ENCODE results near the gene C3AR1. TPM values are rescaled to one million over a fixed set of nuclear protein-coding genes. Genes with fewer than 3 reads are reported as not detected.

C3AR1 gene
- total RNA-seq, 2 donors from 2014 or later: 1.5 to 3.4 TPM

DNA sequence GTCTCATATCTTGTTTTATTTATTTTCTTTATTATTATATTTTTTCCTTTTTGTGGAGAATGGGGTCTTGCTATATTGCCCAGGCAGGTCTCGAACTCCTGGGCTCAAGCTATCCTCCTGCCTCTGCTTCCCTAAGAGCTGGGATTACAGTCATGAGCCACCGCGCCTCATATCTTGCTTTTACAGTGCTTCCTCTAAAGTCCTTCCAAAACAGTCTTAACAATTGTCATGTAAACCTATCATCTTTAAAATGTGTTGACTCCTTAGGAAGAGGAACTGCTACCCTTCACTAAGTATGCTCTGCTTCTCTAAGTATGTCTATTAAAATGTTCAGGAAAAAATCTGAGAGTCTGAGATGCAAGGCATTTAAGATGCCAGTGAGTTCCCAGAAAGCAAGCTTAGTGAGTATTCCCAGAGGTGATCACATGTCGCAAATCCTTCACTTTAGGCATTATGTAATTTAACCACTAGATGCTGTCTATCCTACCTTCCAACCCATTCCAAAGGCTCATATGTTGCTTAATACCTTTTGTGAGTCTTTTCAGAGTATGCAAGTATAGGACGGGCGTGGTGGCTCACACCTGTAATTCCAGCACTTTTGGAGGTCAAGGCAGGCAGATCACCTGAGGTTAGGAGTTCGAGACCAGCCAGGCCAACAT, 53.4 kb downstream of the C3AR1 start:
- no peak overlapping the region for H3K27ac ChIP-seq
- intact Hi-C loops (cut with DNase I): no loop called here
- DNase-seq (ENCODE audit: low spot score): no peak
- TF ChIP-seq, protein P1, sequence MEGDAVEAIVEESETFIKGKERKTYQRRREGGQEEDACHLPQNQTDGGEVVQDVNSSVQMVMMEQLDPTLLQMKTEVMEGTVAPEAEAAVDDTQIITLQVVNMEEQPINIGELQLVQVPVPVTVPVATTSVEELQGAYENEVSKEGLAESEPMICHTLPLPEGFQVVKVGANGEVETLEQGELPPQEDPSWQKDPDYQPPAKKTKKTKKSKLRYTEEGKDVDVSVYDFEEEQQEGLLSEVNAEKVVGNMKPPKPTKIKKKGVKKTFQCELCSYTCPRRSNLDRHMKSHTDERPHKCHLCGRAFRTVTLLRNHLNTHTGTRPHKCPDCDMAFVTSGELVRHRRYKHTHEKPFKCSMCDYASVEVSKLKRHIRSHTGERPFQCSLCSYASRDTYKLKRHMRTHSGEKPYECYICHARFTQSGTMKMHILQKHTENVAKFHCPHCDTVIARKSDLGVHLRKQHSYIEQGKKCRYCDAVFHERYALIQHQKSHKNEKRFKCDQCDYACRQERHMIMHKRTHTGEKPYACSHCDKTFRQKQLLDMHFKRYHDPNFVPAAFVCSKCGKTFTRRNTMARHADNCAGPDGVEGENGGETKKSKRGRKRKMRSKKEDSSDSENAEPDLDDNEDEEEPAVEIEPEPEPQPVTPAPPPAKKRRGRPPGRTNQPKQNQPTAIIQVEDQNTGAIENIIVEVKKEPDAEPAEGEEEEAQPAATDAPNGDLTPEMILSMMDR (IDR thresholded peaks at IDR 0.05): no peak
- TF ChIP-seq POLR2A (IDR thresholded peaks at IDR 0.05): no peak
- TF ChIP-seq POLR2AphosphoS5 (IDR thresholded peaks at IDR 0.05): no peak
- no peaks in the 10 kb centered on the region for H3K9me3 ChIP-seq
- no peak overlapping the region for H3K4me3 ChIP-seq
- peaks cover under 1% of the 10 kb centered on the region for H3K27me3 ChIP-seq (replicated peaks; ENCODE audit: insufficient read depth)
- H3K4me1 ChIP-seq (replicated peaks): no peaks in the 10 kb centered on the region
- H3K36me3 ChIP-seq: no peaks in the 10 kb centered on the region
- WGBS: 83% methylated on average over 7 of the region's 7 CpGs

GRCh38 chr12:8011331-8011730, 54.8 kb downstream of the C3AR1 start:
- TF ChIP-seq, protein P1 (IDR thresholded peaks at IDR 0.05): no peak
- TF ChIP-seq POLR2AphosphoS5 (IDR thresholded peaks at IDR 0.05) (no peak), POLR2A (IDR thresholded peaks at IDR 0.05) (no peak)
- H3K27me3 ChIP-seq (replicated peaks; ENCODE audit: insufficient read depth): no peaks in the 10 kb centered on the region

More at GRCh38 chr12:8011331-8011730, 54.8 kb downstream of the C3AR1 start:
- H3K4me3 ChIP-seq: no peak overlapping the region
- 69% methylated on average over 7 of the region's 7 CpGs for WGBS
- intact Hi-C loops (cut with DNase I): no loop called here
- no peak for DNase-seq (ENCODE audit: low spot score)
- H3K9me3 ChIP-seq: no peaks in the 10 kb centered on the region
- H3K36me3 ChIP-seq: no peaks in the 10 kb centered on the region
- H3K27ac ChIP-seq: no peak overlapping the region
- no peaks in the 10 kb centered on the region for H3K4me1 ChIP-seq (replicated peaks)

Other genes starting within 250 kb of the C3AR1 start
- 10 to 100 TPM in 1 of 2 donors, not detected in 1; 10.7 TPM for gene SLC2A14, start 193.4 kb downstream of the C3AR1 start, total RNA-seq
- gene SLC2A3, start 130.2 kb downstream of the C3AR1 start, total RNA-seq: 10 to 100 TPM in 1 of 2 donors, 1 to 10 TPM in 1; 4.1 to 21.2 TPM
- 10 to 100 TPM; 15.4 to 27.8 TPM for gene FOXJ2, start 33.6 kb downstream of the C3AR1 start, total RNA-seq
- gene NECAP1, start 15.9 kb upstream of the C3AR1 start, total RNA-seq: 10 to 100 TPM; 52.0 to 60.2 TPM
- 1 to 10 TPM in 1 of 2 donors, not detected in 1; 1.1 TPM for gene CLEC4A, start 57.3 kb upstream of the C3AR1 start, total RNA-seq
- gene ZNF705A, start 90.7 kb upstream of the C3AR1 start, total RNA-seq: not detected
- gene FAM90A1, start 161.3 kb upstream of the C3AR1 start, total RNA-seq: under 1 TPM; 0.18 to 0.68 TPM